H9 (cell line): ENCODE measurements around the gene CUL4A. TPM values are rescaled to one million over a fixed set of nuclear protein-coding genes. Genes with fewer than 3 reads are reported as not detected.
"Not testable (repeated sequence)": the region's sequence is repeated elsewhere in the genome, so short reads cannot be mapped to it uniquely, and the experiment has no call there.

Experiments used
- DNase-seq: peaks from one replicate; pipeline ENCODE4 v3.0.0-alpha.2; 2017
- H2AFZ ChIP-seq: one replicate; pipeline ENCODE4 v1.6.1; 2013; ENCODE audit warnings: mild to moderate bottlenecking, low read length, control low read depth, moderate library complexity
- H2AK5ac ChIP-seq: 2 replicates; pipeline ENCODE4 v1.6.1; 2013; ENCODE audit warnings: low read length, control low read depth, mixed read lengths; ENCODE audit not compliant: insufficient read length
- H2BK120ac ChIP-seq: one replicate; pipeline ENCODE4 v1.6.1; 2013; ENCODE audit warnings: low read depth, mild to moderate bottlenecking, low read length, control low read depth, inconsistent platforms; ENCODE audit not compliant: poor library complexity, severe bottlenecking
- H2BK12ac ChIP-seq: 2 replicates; pipeline ENCODE4 v1.6.1; 2013; ENCODE audit warnings: low read length, control low read depth, mixed read lengths, low read depth; ENCODE audit not compliant: insufficient read length
- H2BK15ac ChIP-seq: 2 replicates; pipeline ENCODE4 v1.6.1; 2013; ENCODE audit warnings: low read depth, low read length, control low read depth
- H2BK20ac ChIP-seq: one replicate; pipeline ENCODE4 v1.6.1; 2013; ENCODE audit warnings: low read depth, mild to moderate bottlenecking, low read length, control low read depth, inconsistent platforms; ENCODE audit not compliant: poor library complexity, severe bottlenecking
- H2BK5ac ChIP-seq: 2 replicates; pipeline ENCODE4 v1.6.1; 2013; ENCODE audit warnings: low read length, control low read depth, mixed read lengths; ENCODE audit not compliant: insufficient read length
- H3K14ac ChIP-seq: 2 replicates; pipeline ENCODE4 v1.6.1; 2013; ENCODE audit warnings: low read length, control low read depth; ENCODE audit not compliant: insufficient read depth
- H3K18ac ChIP-seq: 2 replicates; pipeline ENCODE4 v1.6.1; 2013; ENCODE audit warnings: low read depth, mild to moderate bottlenecking, mixed read lengths, low read length, control low read depth; ENCODE audit not compliant: insufficient read length
- H3K23ac ChIP-seq: 2 replicates; pipeline ENCODE4 v1.6.1; 2013; ENCODE audit warnings: low read length, control low read depth, mixed read lengths, low read depth; ENCODE audit not compliant: insufficient read length
- H3K23me2 ChIP-seq: 2 replicates; pipeline ENCODE4 v1.6.1; 2013; ENCODE audit warnings: low read depth, mild to moderate bottlenecking, mixed read lengths, low read length, control low read depth; ENCODE audit not compliant: insufficient read length, poor library complexity, severe bottlenecking
- H3K27ac ChIP-seq: 2 replicates; pipeline ENCODE4 v1.5.1; 2013; ENCODE audit warnings: low read length, control low read depth, mixed read lengths, low read depth; ENCODE audit not compliant: insufficient read length
- H3K27me3 ChIP-seq: 2 replicates; pipeline ENCODE4 v1.6.1; 2013; ENCODE audit warnings: low read length, control low read depth, inconsistent platforms; ENCODE audit not compliant: insufficient read depth
- H3K4ac ChIP-seq: 2 replicates; pipeline ENCODE4 v1.6.1; 2013; ENCODE audit warnings: low read depth, mild to moderate bottlenecking, control low read depth, inconsistent platforms, low read length, moderate library complexity
- H3K4me1 ChIP-seq: 2 replicates; pipeline ENCODE4 v1.6.1; 2013; ENCODE audit warnings: low read length, control low read depth, inconsistent platforms; ENCODE audit not compliant: insufficient read depth
- H3K4me2 ChIP-seq: 2 replicates; pipeline ENCODE4 v1.6.1; 2013; ENCODE audit warnings: low read length, control low read depth, mixed read lengths; ENCODE audit not compliant: insufficient read length, insufficient read depth
- H3K56ac ChIP-seq: 2 replicates; pipeline ENCODE4 v1.6.1; 2013; ENCODE audit warnings: low read depth, mild to moderate bottlenecking, mixed read lengths, low read length, control low read depth; ENCODE audit not compliant: insufficient read length
- H3K79me1 ChIP-seq: 2 replicates; pipeline ENCODE4 v1.6.1; 2013; ENCODE audit warnings: low read depth, mild to moderate bottlenecking, moderate library complexity, low read length, control low read depth, inconsistent platforms; ENCODE audit not compliant: insufficient read depth, poor library complexity, severe bottlenecking
- H3K79me2 ChIP-seq: 2 replicates; pipeline ENCODE4 v1.6.1; 2013; ENCODE audit warnings: low read length, control low read depth, inconsistent platforms; ENCODE audit not compliant: insufficient read depth
- H3K9ac ChIP-seq: 2 replicates; pipeline ENCODE4 v1.6.1; 2013; ENCODE audit warnings: low read length, control low read depth, mixed read lengths; ENCODE audit not compliant: insufficient read length; ENCODE audit errors: extremely low read depth
- H3K9me3 ChIP-seq: one replicate; pipeline ENCODE4 v1.6.1; 2013; ENCODE audit warnings: low read depth, low read length, inconsistent platforms; ENCODE audit not compliant: control insufficient read depth
- H3T11ph ChIP-seq: one replicate; pipeline ENCODE4 v1.6.1; 2013; ENCODE audit warnings: mild to moderate bottlenecking, low read length, control low read depth, inconsistent platforms
- H4K20me1 ChIP-seq: one replicate; pipeline ENCODE4 v1.6.1; 2013; ENCODE audit not compliant: control insufficient read depth, insufficient read length, insufficient read depth
- H4K5ac ChIP-seq: 2 replicates; pipeline ENCODE4 v1.6.1; 2013; ENCODE audit warnings: low read depth, mild to moderate bottlenecking, mixed read lengths, low read length, control low read depth; ENCODE audit not compliant: insufficient read length
- H4K8ac ChIP-seq: replicated peaks from 2 replicates; pipeline ENCODE4 v1.6.1; 2013; ENCODE audit warnings: low read length, control low read depth, mixed read lengths, low read depth; ENCODE audit not compliant: insufficient read length
- H4K91ac ChIP-seq: 2 replicates; pipeline ENCODE4 v1.6.1; 2013; ENCODE audit warnings: low read depth, mild to moderate bottlenecking, moderate library complexity, mixed read lengths, low read length, control low read depth; ENCODE audit not compliant: insufficient read length
- H3K27ac Mint-ChIP-seq, 3 experiments: 2 replicates in 2 of 3; 3 replicates in 1 of 3; pipeline ENCODE4 v1.8.0; 2020 to 2021; ENCODE audit warnings: mixed read lengths in 3 of 3, mild to moderate bottlenecking in 1 of 3, moderate library complexity in 1 of 3
- H3K27me3 Mint-ChIP-seq: 2 replicates; pipeline ENCODE4 v1.8.0; 2021; ENCODE audit warnings: low read depth, mild to moderate bottlenecking, moderate library complexity, mixed read lengths
- H3K36me3 Mint-ChIP-seq, 3 experiments: 2 replicates in 2 of 3; 3 replicates in 1 of 3; pipeline ENCODE4 v1.8.0; 2020 to 2021; ENCODE audit warnings: low read depth in 3 of 3, mixed read lengths in 3 of 3; ENCODE audit not compliant: insufficient read depth in 1 of 3
- H3K4me1 Mint-ChIP-seq, 2 experiments: 2 replicates each; pipeline ENCODE4 v1.8.0; 2020; ENCODE audit warnings: mixed read lengths in 2 of 2
- H3K4me3 Mint-ChIP-seq, 2 experiments: 2 replicates in 1 of 2; 3 replicates in 1 of 2; pipeline ENCODE4 v1.8.0; 2020 to 2021; ENCODE audit warnings: mild to moderate bottlenecking in 2 of 2, mixed read lengths in 2 of 2, moderate library complexity in 1 of 2
- H3K9me3 Mint-ChIP-seq, 2 experiments: 2 replicates in 1 of 2; 3 replicates in 1 of 2; pipeline ENCODE4 v1.8.0; 2020; ENCODE audit warnings: mild to moderate bottlenecking in 2 of 2, mixed read lengths in 2 of 2, moderate library complexity in 1 of 2
- WGBS: extraction: QIAGEN DNeasy Blood & Tissue Kit; methylation state at CpG from one replicate; pipeline ENCODE4 v1.1.7; 2013; ENCODE audit warnings: missing lambda C conversion rate, low lambda C conversion rate, mixed read lengths; ENCODE audit not compliant: insufficient read length; ENCODE audit errors: extremely low coverage; 5-methylcytosine and 5-hydroxymethylcytosine counted together
- total RNA-seq: library from RNA; stranded (reverse); gene quantifications from 2 replicates; pipeline ENCODE4 v1.2.1, GENCODE V29; 2021
- TF ChIP-seq, protein P1 (sequence below): fragments of 200-600 bp; sonication (generic); conservative IDR thresholded peaks from 3 replicates; pipeline ENCODE4 v1.8.0; 2021; ENCODE audit warnings: antibody characterized with exemption, mild to moderate bottlenecking

Gene CUL4A
- total RNA-seq, 1 experiment from 2014 or later, result 97.9 TPM

DNA sequence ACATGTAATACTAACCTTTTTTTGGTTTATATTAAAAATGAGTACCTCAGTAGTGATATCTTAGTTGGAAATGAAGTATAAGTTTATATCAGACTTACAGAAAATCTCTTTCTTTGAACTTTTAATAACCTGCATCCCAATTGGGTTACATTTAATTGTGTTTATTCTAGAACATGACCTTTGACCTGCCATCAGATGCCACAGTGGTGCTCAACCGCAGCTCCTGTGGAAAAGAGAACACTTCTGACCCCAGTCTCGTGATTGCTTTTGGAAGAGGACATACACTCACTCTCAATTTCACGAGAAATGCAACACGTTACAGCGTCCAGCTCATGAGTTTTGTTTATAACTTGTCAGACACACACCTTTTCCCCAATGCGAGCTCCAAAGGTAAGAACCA, 100.1 kb downstream of the CUL4A start:
- Histone ChIP-seq H3K4me2 (no peak overlapping the region), H2AFZ (no peak overlapping the region), H4K5ac (no peak overlapping the region), H3K27ac (no peak overlapping the region), H3K23me2 (no peaks in the 10 kb centered on the region), H3K9ac (no peak overlapping the region), H3K4me1 (no peaks in the 10 kb centered on the region), H3K4ac (no peak overlapping the region), H3K27me3 (no peaks in the 10 kb centered on the region), H4K20me1 (no peaks in the 10 kb centered on the region), H3K14ac (no peak overlapping the region), H2AK5ac (no peak overlapping the region), H2BK15ac (no peak overlapping the region), H3K9me3 (no peaks in the 10 kb centered on the region), H2BK20ac (no peak overlapping the region), H3K56ac (no peak overlapping the region), H3K79me2 (peaks cover 7% of the 10 kb centered on the region; the same call in 1 of the 2 replicates), H2BK120ac (no peak overlapping the region), H4K91ac (no peak overlapping the region), H3K79me1 (peaks cover 7% of the 10 kb centered on the region), H2BK5ac (no peak overlapping the region), H3K23ac (no peak overlapping the region), H3K18ac (no peak overlapping the region), H4K8ac (no peak overlapping the region), H3T11ph (no peak overlapping the region), H2BK12ac (no peak overlapping the region)
- no peak for DNase-seq
- Mint-ChIP-seq H3K36me3 (peaks cover 24 to 33% (median 31%) of the 10 kb centered on the region in 3 experiments), H3K4me3 (no peak overlapping the region), H3K4me1 (no peaks in the 10 kb centered on the region), H3K9me3 (no peaks in the 10 kb centered on the region), H3K27ac (no peak overlapping the region), H3K27me3 (no peaks in the 10 kb centered on the region)
- TF ChIP-seq, protein P1, sequence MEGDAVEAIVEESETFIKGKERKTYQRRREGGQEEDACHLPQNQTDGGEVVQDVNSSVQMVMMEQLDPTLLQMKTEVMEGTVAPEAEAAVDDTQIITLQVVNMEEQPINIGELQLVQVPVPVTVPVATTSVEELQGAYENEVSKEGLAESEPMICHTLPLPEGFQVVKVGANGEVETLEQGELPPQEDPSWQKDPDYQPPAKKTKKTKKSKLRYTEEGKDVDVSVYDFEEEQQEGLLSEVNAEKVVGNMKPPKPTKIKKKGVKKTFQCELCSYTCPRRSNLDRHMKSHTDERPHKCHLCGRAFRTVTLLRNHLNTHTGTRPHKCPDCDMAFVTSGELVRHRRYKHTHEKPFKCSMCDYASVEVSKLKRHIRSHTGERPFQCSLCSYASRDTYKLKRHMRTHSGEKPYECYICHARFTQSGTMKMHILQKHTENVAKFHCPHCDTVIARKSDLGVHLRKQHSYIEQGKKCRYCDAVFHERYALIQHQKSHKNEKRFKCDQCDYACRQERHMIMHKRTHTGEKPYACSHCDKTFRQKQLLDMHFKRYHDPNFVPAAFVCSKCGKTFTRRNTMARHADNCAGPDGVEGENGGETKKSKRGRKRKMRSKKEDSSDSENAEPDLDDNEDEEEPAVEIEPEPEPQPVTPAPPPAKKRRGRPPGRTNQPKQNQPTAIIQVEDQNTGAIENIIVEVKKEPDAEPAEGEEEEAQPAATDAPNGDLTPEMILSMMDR, result no peak
- WGBS, result no CpG with 5 or more reads among the region's 6 CpGs

DNA sequence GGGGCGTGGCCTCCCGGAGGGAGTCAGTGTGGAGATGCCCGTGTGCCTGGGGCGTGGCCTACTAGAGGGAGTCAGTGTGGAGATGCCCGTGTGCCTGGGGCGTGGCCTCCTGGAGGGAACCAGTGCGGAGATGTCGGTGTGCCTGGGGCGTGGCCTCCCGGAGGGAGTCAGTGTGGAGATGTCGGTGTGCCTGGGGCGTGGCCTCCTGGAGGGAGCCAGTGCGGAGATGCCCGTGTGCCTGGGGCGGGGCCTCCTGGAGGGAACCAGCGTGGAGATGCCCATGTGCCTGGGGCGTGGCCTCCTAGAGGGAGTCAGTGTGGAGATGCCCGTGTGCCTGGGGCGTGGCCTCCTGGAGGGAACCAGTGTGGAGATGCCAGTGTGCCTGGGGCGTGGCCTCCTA, 104.7 kb downstream of the CUL4A start:
- DNase-seq, H3K27me3 ChIP-seq: not testable (repeated sequence)

More for the DNA sequence above, 104.7 kb downstream of the CUL4A start:
- H4K8ac ChIP-seq, H3K23ac ChIP-seq, H3K14ac ChIP-seq, H3K27ac ChIP-seq, H3T11ph ChIP-seq, H3K27ac Mint-ChIP-seq, H2AFZ ChIP-seq, H3K79me1 ChIP-seq, H4K20me1 ChIP-seq, H3K18ac ChIP-seq, H3K4me1 ChIP-seq, H2BK15ac ChIP-seq, H3K23me2 ChIP-seq, H2BK5ac ChIP-seq, H3K79me2 ChIP-seq, H3K4me3 Mint-ChIP-seq, H2BK120ac ChIP-seq, H3K4me1 Mint-ChIP-seq, H3K4me2 ChIP-seq, H3K27me3 Mint-ChIP-seq, H3K4ac ChIP-seq, H4K91ac ChIP-seq, H2BK20ac ChIP-seq, H3K9me3 Mint-ChIP-seq, H3K56ac ChIP-seq, H3K9ac ChIP-seq, H4K5ac ChIP-seq, H3K9me3 ChIP-seq, H2BK12ac ChIP-seq, H2AK5ac ChIP-seq: not testable (repeated sequence)
- no CpG with 5 or more reads among the region's 20 CpGs for WGBS
- peaks cover 27 to 42% (median 36%) of the 10 kb centered on the region in 3 experiments for H3K36me3 Mint-ChIP-seq
